HG03457 (cell line): ENCODE results near the gene NRP1.

ENCODE experiments used
- ATAC-seq: cut with Tn5 transposase; IDR thresholded peaks from one replicate; pipeline ENCODE4 v1.9.1; 2021; ENCODE audit warnings: moderate number of reproducible peaks; ENCODE audit not compliant: unreplicated experiment

The NRP1 gene

DNA sequence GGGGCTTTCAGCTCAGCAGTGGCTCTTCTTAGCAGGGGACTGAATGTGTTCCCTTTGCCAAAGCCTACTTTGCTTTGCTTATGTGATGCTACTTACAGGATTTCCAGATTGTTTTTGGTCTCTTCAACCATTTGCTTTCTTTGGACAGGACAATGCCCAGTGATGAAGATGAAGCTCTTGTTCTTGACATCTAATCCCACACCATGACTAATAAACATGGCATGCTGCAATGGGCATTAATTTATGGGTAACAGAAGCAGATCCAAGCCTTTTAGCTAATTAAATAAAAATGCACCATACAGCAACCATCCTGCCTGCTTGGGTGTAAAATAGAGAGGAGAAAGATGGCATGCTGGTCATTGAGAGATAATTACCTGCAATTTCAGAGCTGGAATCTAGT is 200.9 kb downstream of the NRP1 start:
- ATAC-seq: no peak

DNA sequence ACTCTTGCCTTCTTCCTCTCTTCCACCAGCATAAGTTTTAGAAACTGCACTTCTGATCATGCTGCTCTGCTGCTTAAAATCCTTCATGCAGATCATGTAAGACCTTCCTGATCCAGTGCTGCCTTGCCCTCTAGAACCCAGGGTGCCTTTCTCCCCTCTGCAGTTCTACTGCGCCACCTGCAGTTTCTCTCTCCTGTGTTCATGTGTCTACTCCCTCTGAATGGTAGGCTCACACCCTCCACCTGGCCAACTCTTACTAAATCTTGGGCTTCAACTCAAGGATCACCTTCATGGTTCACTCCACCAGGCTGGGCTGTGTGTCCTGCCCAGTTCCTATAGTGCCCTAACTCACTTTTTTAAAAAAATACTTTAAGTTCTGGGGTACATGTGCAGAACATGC is 201.8 kb downstream of the NRP1 start:
- no peak for ATAC-seq

GRCh38 chr10:33129996-33130386 is 204.5 kb downstream of the NRP1 start:
- ATAC-seq: no peak

DNA sequence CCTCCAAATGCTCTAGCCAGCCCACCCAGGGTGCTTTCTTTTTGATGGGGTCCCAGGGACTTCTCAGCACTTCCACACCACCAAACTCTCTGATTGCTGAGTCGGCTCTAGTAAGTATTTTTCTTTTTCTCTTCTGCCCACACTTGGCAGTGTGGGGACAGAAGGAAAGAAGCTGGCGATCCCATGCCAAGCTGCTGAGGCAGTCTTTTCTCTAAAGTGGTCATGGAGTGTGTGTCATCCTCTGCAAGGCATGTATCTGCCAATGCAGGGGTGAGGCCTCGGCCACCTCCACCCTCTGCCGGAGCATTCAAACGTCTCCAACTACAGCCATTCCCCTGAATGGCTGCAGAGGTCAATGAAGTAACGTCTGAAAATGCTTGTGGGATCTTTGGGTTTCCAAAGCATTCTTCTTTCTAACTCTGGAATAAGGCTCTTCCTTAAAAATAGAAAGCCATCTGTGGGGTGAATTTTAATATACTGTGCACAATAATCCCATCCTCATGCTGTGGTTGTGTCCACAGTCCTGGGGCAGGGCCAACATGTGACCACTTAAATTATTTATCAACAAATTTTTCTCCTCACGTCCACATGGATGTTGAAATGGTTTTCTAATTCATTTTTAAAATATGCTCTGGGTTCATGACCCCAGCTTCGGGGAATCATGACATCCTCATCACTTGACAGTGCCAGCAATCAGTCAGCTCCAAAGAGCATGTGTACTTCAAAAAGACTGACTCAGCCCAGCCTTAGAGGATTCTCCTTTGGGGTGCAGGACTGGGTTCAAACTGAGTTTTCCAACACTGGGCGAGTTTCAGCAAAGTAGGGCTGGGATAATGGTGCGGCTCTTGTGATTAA is 205.1 kb downstream of the NRP1 start:
- no peak for ATAC-seq

GRCh38 chr10:33127622-33128021 is 206.8 kb downstream of the NRP1 start:
- ATAC-seq: no peak
